ENCODE results near the gene FABP6. TPM values are rescaled to one million over a fixed set of nuclear protein-coding genes. Genes with fewer than 3 reads are reported as not detected.

The FABP6 gene
- total and polyA plus RNA-seq, 12 donors: 0.13 to 5.9 (median 1.4) TPM

DNA sequence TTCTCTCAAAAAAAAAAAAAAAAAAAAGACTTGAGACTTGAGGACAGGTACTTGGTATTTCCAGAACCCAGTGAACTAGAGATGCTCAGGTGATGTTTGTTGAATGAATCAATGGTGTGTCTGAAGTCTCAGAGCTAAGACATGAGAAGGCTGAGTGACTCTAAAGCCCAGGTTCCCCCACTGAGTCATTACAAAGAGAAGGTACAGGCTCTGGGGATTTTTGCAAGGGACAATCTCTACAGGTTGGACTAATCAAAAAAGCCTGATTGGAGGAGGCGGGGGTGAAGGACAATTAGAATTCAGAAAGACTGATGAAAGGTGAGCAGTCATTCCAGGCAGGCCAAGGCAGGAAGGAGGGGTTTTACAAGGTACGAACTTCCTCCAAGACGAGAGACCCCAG, 8.2 kb upstream of the FABP6 start:
- intact Hi-C loops (cut with DNase I): no loop called here
- H3K4me1 ChIP-seq: no peaks in the 10 kb centered on the region
- 92 to 95% methylated on average over 3 of the region's 3 CpGs for WGBS, 2 donors
- no peak overlapping the region for H3K27ac ChIP-seq
- no peaks in the 10 kb centered on the region for H3K9me3 ChIP-seq
- H3K27me3 ChIP-seq: no peaks in the 10 kb centered on the region
- H3K36me3 ChIP-seq: no peaks in the 10 kb centered on the region
- ATAC-seq: no peak
- TF ChIP-seq, protein P1, sequence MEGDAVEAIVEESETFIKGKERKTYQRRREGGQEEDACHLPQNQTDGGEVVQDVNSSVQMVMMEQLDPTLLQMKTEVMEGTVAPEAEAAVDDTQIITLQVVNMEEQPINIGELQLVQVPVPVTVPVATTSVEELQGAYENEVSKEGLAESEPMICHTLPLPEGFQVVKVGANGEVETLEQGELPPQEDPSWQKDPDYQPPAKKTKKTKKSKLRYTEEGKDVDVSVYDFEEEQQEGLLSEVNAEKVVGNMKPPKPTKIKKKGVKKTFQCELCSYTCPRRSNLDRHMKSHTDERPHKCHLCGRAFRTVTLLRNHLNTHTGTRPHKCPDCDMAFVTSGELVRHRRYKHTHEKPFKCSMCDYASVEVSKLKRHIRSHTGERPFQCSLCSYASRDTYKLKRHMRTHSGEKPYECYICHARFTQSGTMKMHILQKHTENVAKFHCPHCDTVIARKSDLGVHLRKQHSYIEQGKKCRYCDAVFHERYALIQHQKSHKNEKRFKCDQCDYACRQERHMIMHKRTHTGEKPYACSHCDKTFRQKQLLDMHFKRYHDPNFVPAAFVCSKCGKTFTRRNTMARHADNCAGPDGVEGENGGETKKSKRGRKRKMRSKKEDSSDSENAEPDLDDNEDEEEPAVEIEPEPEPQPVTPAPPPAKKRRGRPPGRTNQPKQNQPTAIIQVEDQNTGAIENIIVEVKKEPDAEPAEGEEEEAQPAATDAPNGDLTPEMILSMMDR (IDR thresholded peaks at IDR 0.05): no peak
- no peak overlapping the region for H3K4me3 ChIP-seq
- no peak for DNase-seq

- ATAC-seq (no peak), DNase-seq (no peak)
- Histone ChIP-seq H3K36me3 (no peaks in the 10 kb centered on the region), H3K27ac (no peak overlapping the region), H3K4me1 (peaks cover 0 to 9% (median 0%) of the 10 kb centered on the region in 9 donors), H3K9me3 (no peaks in the 10 kb centered on the region), H3K27me3 (no peaks in the 10 kb centered on the region), H3K4me3 (no peak overlapping the region)
- intact Hi-C loops (cut with DNase I): no loop called here
- 86 to 93% methylated on average over 2 of the region's 2 CpGs for WGBS, 2 donors
- TF ChIP-seq, protein P1 (IDR thresholded peaks at IDR 0.05): no peak
These were observed 2.3 kb upstream of the FABP6 start for GRCh38 chr5:160227012-160227411.

DNA sequence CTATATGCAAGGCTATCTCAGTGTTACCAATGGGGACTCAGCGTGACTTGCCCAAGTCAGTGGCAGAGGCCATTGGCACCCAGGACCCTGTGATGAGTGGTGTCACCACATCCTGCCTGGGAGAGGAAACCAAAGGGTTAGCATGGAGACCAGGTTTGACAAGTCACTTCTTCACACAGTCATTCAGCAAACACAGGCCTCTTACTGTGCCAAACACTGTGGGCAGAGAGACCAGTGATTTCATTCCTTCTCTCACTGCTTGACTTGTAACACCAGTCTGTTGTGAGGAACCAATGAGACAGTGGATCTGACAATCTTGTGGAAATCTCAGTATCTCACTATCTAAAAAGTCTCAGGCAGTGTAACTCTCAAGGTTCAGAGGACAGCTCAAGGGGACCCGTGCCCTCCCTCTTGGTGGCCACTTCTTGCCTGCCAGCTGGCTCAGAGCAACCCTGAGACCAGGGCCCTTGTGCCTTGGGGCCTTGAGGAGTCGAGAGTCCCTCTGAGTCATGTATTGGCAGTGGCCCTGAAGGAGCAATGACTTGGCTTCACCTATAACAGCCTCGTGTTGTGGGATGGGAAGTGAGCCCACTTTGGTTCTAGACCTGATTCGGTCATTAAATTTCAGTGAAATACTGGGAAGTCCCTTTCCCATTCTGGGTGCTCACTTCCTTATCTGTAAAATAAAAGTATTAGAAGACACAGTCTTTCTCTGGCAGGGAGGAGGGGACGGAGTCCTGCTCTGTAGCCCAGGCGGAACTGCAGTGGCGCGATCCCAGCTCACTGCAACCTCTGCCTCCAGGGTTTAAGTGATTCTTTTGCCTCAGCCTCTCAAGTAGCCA, 1.6 kb downstream of the FABP6 start:
- Histone ChIP-seq H3K9me3 (no peaks in the 10 kb centered on the region), H3K27me3 (no peaks in the 10 kb centered on the region), H3K4me3 (no peak overlapping the region), H3K36me3 (no peaks in the 10 kb centered on the region), H3K4me1 (peaks cover 0 to 9% (median 0%) of the 10 kb centered on the region in 9 donors), H3K27ac (no peak overlapping the region)
- DNase-seq (no peak), ATAC-seq (peak in 1 of 8 donors; percentile 52)
- intact Hi-C loops (cut with DNase I): no loop called here
- TF ChIP-seq, protein P1 (IDR thresholded peaks at IDR 0.05): no peak
- 72 to 84% methylated on average over 9 of the region's 9 CpGs for WGBS, 2 donors

DNA sequence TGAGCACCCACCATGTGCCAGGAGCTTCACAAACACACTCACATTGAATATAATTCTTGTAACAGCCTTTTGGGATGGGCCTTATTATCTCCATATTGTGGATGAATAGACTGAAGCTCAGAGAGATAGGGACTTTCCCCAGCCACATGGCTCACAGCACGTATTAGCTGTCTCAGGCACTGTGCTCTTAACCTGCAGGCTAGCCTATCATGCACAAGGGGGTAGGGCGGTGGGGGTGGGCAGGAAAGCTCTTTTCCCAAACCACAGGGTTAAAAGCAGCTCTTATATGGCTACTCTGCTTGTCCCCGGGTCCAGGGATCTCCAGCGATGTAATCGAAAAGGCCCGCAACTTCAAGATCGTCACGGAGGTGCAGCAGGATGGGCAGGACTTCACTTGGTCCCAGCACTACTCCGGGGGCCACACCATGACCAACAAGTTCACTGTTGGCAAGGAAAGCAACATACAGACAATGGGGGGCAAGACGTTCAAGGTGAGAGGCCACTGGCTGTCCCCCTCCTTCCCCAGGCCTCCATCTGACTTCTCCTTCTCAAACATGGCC, 2.6 kb downstream of the FABP6 start:
- peaks cover 0 to 9% (median 0%) of the 10 kb centered on the region in 9 donors for H3K4me1 ChIP-seq
- WGBS, 2 donors: 85 to 94% methylated on average over 10 of the region's 10 CpGs
- intact Hi-C loops (cut with DNase I): no loop called here
- TF ChIP-seq, protein P1 (IDR thresholded peaks at IDR 0.05): no peak
- no peak overlapping the region for H3K27ac ChIP-seq
- DNase-seq (no peak), ATAC-seq (no peak)
- H3K36me3 ChIP-seq: no peaks in the 10 kb centered on the region
- no peaks in the 10 kb centered on the region for H3K9me3 ChIP-seq
- no peak overlapping the region for H3K4me3 ChIP-seq
- no peaks in the 10 kb centered on the region for H3K27me3 ChIP-seq
